22Rv1 (cell line): ENCODE results near the gene ZMAT2.

Experiments
- CTCF ChIP-seq: fragments of 450-650 bp; IDR thresholded peaks from 2 replicates; pipeline ENCODE4 v1.5.1; 2017; ENCODE audit warnings: mild to moderate bottlenecking
- ZFX ChIP-seq: fragments of 450-650 bp; IDR thresholded peaks from 2 replicates; pipeline ENCODE4 v1.6.1; 2017; ENCODE audit warnings: antibody characterized with exemption, borderline replicate concordance

DNA sequence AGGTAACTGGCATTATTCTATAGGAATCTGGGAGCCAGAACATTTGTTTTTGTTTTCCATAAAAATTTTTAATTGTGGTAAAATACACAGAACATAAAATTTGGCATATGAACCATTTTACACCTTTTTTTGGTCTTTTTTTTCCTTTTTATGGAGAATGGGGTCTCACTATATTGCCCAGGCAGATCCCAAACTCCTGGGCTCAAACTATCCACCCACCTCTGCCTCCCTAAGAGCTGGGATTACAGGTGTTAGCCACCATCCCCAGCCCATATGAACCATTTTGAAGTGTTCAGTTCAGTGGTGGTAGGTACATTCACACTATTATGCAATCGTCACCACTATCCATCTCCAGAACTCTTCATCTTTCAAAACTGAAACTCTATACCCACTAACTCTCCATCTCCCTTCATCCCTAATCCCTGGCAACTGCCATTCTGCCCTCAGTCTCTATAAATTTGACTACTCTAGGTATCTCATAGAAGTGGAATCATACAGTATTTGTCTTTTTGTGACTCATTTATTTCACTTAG is 13.4 kb downstream of the ZMAT2 start:
- TF ChIP-seq CTCF (no peak), ZFX (no peak)
